GM20431 (cell line): Measurements from ENCODE around the gene TNFSF13B.
"Not testable (repeated sequence)": the region's sequence is repeated elsewhere in the genome, so short reads cannot be mapped to it uniquely, and the experiment has no call there.

Experiments used
- in situ Hi-C: fragments of 300-500 bp; cut with MseI, MboI; formaldehyde crosslinking; loops from one replicate; pipeline ENCODE4 v1.15.0; 2020; ENCODE audit warnings: low sequenced_read_pairs; ENCODE audit not compliant: unreplicated experiment

The TNFSF13B gene

GRCh38 chr13:108269601-108270328, at the start of gene TNFSF13B:
Gene TNFSF13B, plus strand, starts transcription at chr13:108269718. Its CDS starts 178 bp downstream, at chr13:108269896.
- in situ Hi-C loops = no loop called here

GRCh38 chr13:108220041-108220440, 49.5 kb upstream of the TNFSF13B start:
- in situ Hi-C loops = loop anchor here (25.0 kb wide), 1 partner anchor 667 kb away; no protein-coding TSS in a partner anchor

GRCh38 chr13:108223687-108224503, 45.6 kb upstream of the TNFSF13B start:
- in situ Hi-C loops = loop anchor here (25.0 kb wide), 1 partner anchor 663 kb away; no protein-coding TSS in a partner anchor

GRCh38 chr13:108225440-108225839, 44.1 kb upstream of the TNFSF13B start:
- in situ Hi-C loops = no loop called here

- in situ Hi-C loops = no loop called here
Measured at GRCh38 chr13:108226184-108226583, 43.3 kb upstream of the TNFSF13B start.

- in situ Hi-C loops = no loop called here
Measured at GRCh38 chr13:108227651-108228272, 41.8 kb upstream of the TNFSF13B start.

GRCh38 chr13:108230377-108230776, 39.1 kb upstream of the TNFSF13B start:
- in situ Hi-C loops = no loop called here

- in situ Hi-C loops = no loop called here
Measured at GRCh38 chr13:108249150-108249549, 20.4 kb upstream of the TNFSF13B start.

GRCh38 chr13:108257248-108257647, 12.3 kb upstream of the TNFSF13B start:
- in situ Hi-C loops = no loop called here

- in situ Hi-C loops = no loop called here
Measured at GRCh38 chr13:108263621-108264355, 5.7 kb upstream of the TNFSF13B start.

GRCh38 chr13:108266321-108266990, 3.1 kb upstream of the TNFSF13B start:
- in situ Hi-C loops = no loop called here

GRCh38 chr13:108267347-108267746, 2.2 kb upstream of the TNFSF13B start:
- in situ Hi-C loops = no loop called here

- in situ Hi-C loops = not testable (repeated sequence)
Measured at GRCh38 chr13:108267855-108268254, 1.7 kb upstream of the TNFSF13B start.

GRCh38 chr13:108268466-108269112, 929 bp upstream of the TNFSF13B start:
- in situ Hi-C loops = no loop called here

GRCh38 chr13:108270442-108270841, 924 bp downstream of the TNFSF13B start:
- in situ Hi-C loops = no loop called here

- in situ Hi-C loops = no loop called here
Measured at GRCh38 chr13:108272333-108272732, 2.8 kb downstream of the TNFSF13B start.

- in situ Hi-C loops = no loop called here
Measured at GRCh38 chr13:108273429-108274118, 4.1 kb downstream of the TNFSF13B start.

- in situ Hi-C loops = no loop called here
Measured at GRCh38 chr13:108274718-108275117, 5.2 kb downstream of the TNFSF13B start.
